Measurements from ENCODE around the gene SLC12A7. TPM values are rescaled to one million over a fixed set of nuclear protein-coding genes. Genes with fewer than 3 reads are reported as not detected.

SLC12A7 gene
- total and polyA plus RNA-seq, 4 experiments from 2014 or later, result 11.7 to 32.9 (median 26.5) TPM

DNA sequence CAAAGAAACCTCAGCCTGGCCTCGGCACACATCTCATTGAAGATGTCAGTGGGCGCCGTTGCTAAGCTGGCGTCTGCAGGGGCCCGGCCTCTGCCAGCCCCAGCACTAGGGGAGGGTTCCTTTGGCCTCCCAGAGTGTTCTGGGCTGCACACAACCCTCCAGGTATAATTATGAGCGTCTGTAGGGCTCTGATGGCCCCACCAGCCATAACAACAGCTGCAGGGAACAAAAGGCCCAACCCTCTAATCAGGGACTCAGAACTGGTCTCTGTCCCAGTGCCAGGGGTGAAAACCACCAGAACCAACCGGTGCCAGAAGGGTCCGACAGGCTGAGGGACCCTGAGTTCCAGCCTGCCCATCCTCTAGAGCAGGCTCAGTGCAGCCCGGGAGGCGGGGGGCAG, 39.5 kb upstream of the SLC12A7 start:
- Mint-ChIP-seq H3K27ac (peak overlapping the region in 1 of 7 donors; percentile 25), H3K27me3 (peaks cover 20 to 22% of the 10 kb centered on the region in 2 donors), H3K4me3 (no peak overlapping the region), H3K4me1 (peaks cover 0 to 6% (median 2%) of the 10 kb centered on the region in 4 donors), H3K9me3 (no peaks in the 10 kb centered on the region), H3K36me3 (no peaks in the 10 kb centered on the region)
- H3K9me3 ChIP-seq (ENCODE audit: control insufficient read depth in 1 of 2, low read length in 2 of 2), result no peaks in the 10 kb centered on the region
- CTCF ChIA-PET (ENCODE audit: partially characterized antibody), result interaction anchor here (0.5 to 1.8 kb wide), 2 partner anchors 11 to 468 kb away, joined by 3 to 6 read pairs; no protein-coding TSS in a partner anchor
- POLR2A ChIA-PET (ENCODE audit: partially characterized antibody), result no interaction called here
- H3K27me3 ChIP-seq (ENCODE audit: insufficient read depth, low read length), result peaks cover 12% of the 10 kb centered on the region
- no peak for DNase-seq
- no peak overlapping the region for H3K27ac ChIP-seq (ENCODE audit: low read depth, low read length)
- no peak overlapping the region for H3K4me3 ChIP-seq (ENCODE audit: low read length in 2 of 2)
- H3K36me3 ChIP-seq (ENCODE audit: insufficient read depth, low read length), result no peaks in the 10 kb centered on the region
- intact Hi-C loops (cut with micrococcal nuclease), result no loop called here
- peaks cover 7% of the 10 kb centered on the region for H3K4me1 ChIP-seq (ENCODE audit: insufficient read depth, low read length)

GRCh38 chr5:1150866-1151265, 39.0 kb upstream of the SLC12A7 start:
- intact Hi-C loops (cut with micrococcal nuclease), result no loop called here
- no peaks in the 10 kb centered on the region for H3K9me3 Mint-ChIP-seq
- Histone ChIP-seq H3K9me3 (ENCODE audit: control insufficient read depth in 1 of 2, low read length in 2 of 2) (no peaks in the 10 kb centered on the region), H3K36me3 (ENCODE audit: insufficient read depth, low read length) (no peaks in the 10 kb centered on the region), H3K4me1 (ENCODE audit: insufficient read depth, low read length) (peaks cover 7% of the 10 kb centered on the region), H3K4me3 (ENCODE audit: low read length in 2 of 2) (no peak overlapping the region), H3K27me3 (ENCODE audit: insufficient read depth, low read length) (peaks cover 11% of the 10 kb centered on the region), H3K27ac (ENCODE audit: low read depth, low read length) (no peak overlapping the region)
- H3K27ac Mint-ChIP-seq, result no peak overlapping the region
- DNase-seq, result no peak
- H3K36me3 Mint-ChIP-seq, result no peaks in the 10 kb centered on the region
- H3K27me3 Mint-ChIP-seq, result peaks cover 20 to 22% of the 10 kb centered on the region in 2 donors
- peaks cover 0 to 6% (median 2%) of the 10 kb centered on the region in 4 donors for H3K4me1 Mint-ChIP-seq
- ChIA-PET POLR2A (ENCODE audit: partially characterized antibody) (no interaction called here), CTCF (ENCODE audit: partially characterized antibody) (interaction anchor here (1.7 to 1.8 kb wide), 2 partner anchors 10 to 24 kb away, joined by 6 to 7 read pairs; no protein-coding TSS in a partner anchor)
- no peak overlapping the region for H3K4me3 Mint-ChIP-seq

GRCh38 chr5:1144638-1145396, 33.0 kb upstream of the SLC12A7 start:
- ChIA-PET POLR2A (ENCODE audit: partially characterized antibody) (no interaction called here), CTCF (ENCODE audit: partially characterized antibody) (no interaction called here)
- H3K4me1 Mint-ChIP-seq, result peaks cover 0 to 6% (median 2%) of the 10 kb centered on the region in 4 donors
- Histone ChIP-seq H3K27me3 (ENCODE audit: insufficient read depth, low read length) (no peaks in the 10 kb centered on the region), H3K36me3 (ENCODE audit: insufficient read depth, low read length) (no peaks in the 10 kb centered on the region), H3K4me3 (ENCODE audit: low read length in 2 of 2) (no peak overlapping the region), H3K4me1 (ENCODE audit: insufficient read depth, low read length) (no peaks in the 10 kb centered on the region), H3K27ac (ENCODE audit: low read depth, low read length) (no peak overlapping the region), H3K9me3 (ENCODE audit: control insufficient read depth in 1 of 2, low read length in 2 of 2) (no peaks in the 10 kb centered on the region)
- no peak for DNase-seq
- H3K4me3 Mint-ChIP-seq, result no peak overlapping the region
- H3K9me3 Mint-ChIP-seq, result no peaks in the 10 kb centered on the region
- peaks cover 9 to 14% of the 10 kb centered on the region in 2 donors for H3K27me3 Mint-ChIP-seq
- intact Hi-C loops (cut with micrococcal nuclease), result no loop called here
- no peak overlapping the region for H3K27ac Mint-ChIP-seq
- H3K36me3 Mint-ChIP-seq, result no peaks in the 10 kb centered on the region

- H3K27ac ChIP-seq (ENCODE audit: low read depth, low read length), result no peak overlapping the region
- H3K27me3 ChIP-seq (ENCODE audit: insufficient read depth, low read length), result no peaks in the 10 kb centered on the region
- no peaks in the 10 kb centered on the region for H3K9me3 ChIP-seq (ENCODE audit: control insufficient read depth in 1 of 2, low read length in 2 of 2)
- H3K27me3 Mint-ChIP-seq, result peaks cover 9 to 14% of the 10 kb centered on the region in 2 donors
- no peak for DNase-seq
- no peaks in the 10 kb centered on the region for H3K36me3 Mint-ChIP-seq
- no peak overlapping the region for H3K4me3 ChIP-seq (ENCODE audit: low read length in 2 of 2)
- no peaks in the 10 kb centered on the region for H3K36me3 ChIP-seq (ENCODE audit: insufficient read depth, low read length)
- no peak overlapping the region for H3K27ac Mint-ChIP-seq
- ChIA-PET POLR2A (ENCODE audit: partially characterized antibody) (no interaction called here), CTCF (ENCODE audit: partially characterized antibody) (no interaction called here)
- no peak overlapping the region for H3K4me3 Mint-ChIP-seq
- H3K4me1 ChIP-seq (ENCODE audit: insufficient read depth, low read length), result no peaks in the 10 kb centered on the region
- intact Hi-C loops (cut with micrococcal nuclease), result no loop called here
- no peaks in the 10 kb centered on the region for H3K9me3 Mint-ChIP-seq
- H3K4me1 Mint-ChIP-seq, result peaks cover 0 to 7% (median 2%) of the 10 kb centered on the region in 4 donors
Observed at GRCh38 chr5:1144089-1144488, 32.2 kb upstream of the SLC12A7 start.

GRCh38 chr5:1143670-1143951, 31.7 kb upstream of the SLC12A7 start:
- H3K27me3 ChIP-seq (ENCODE audit: insufficient read depth, low read length), result no peaks in the 10 kb centered on the region
- peaks cover 0 to 7% (median 2%) of the 10 kb centered on the region in 4 donors for H3K4me1 Mint-ChIP-seq
- intact Hi-C loops (cut with micrococcal nuclease), result no loop called here

DNA sequence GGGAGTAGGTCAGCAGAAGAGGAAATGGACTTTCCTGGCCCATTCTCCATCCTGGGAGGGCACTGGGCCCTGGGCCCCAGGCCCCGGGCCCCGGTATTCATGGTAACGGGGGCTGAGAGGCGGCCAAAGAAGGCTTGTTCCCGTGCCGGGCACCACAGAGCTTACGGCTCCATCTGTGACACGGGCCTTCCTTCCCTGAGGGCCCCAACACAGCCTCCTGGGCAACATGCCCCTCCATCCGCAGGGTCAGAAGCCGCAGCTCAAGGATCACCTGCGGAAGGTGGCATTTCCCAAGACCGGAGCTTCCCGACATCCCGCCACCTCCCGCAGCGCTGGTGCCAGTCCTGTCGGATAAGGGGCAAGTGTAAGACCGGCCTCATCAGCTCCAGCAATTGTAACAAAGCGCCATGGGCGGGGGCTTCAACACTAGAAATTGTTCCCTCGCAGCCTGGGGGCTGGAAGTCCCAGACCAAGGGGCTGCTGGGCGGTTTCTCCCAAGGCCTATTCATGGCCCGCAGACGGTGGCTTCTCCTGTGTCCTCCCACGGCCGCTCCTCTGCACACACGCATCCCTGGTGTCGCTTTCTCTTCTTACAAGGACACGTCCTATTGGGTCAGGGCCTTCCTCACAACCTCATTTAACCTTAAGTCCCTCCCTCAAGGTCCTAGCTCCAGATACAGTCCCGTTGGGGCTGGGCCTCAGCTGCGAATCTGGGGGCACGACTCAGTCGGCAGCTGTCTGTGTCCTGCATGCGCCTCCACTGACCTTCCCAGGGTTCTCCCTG, 31.2 kb upstream of the SLC12A7 start:
- Histone ChIP-seq H3K4me1 (ENCODE audit: insufficient read depth, low read length) (no peaks in the 10 kb centered on the region), H3K27me3 (ENCODE audit: insufficient read depth, low read length) (no peaks in the 10 kb centered on the region), H3K4me3 (ENCODE audit: low read length in 2 of 2) (no peak overlapping the region), H3K36me3 (ENCODE audit: insufficient read depth, low read length) (no peaks in the 10 kb centered on the region), H3K27ac (ENCODE audit: low read depth, low read length) (no peak overlapping the region), H3K9me3 (ENCODE audit: control insufficient read depth in 1 of 2, low read length in 2 of 2) (no peaks in the 10 kb centered on the region)
- H3K27me3 Mint-ChIP-seq, result peaks cover 9 to 12% of the 10 kb centered on the region in 2 donors
- H3K9me3 Mint-ChIP-seq, result no peaks in the 10 kb centered on the region
- no peak overlapping the region for H3K4me3 Mint-ChIP-seq
- no peaks in the 10 kb centered on the region for H3K36me3 Mint-ChIP-seq
- intact Hi-C loops (cut with micrococcal nuclease), result no loop called here
- CTCF ChIA-PET (ENCODE audit: partially characterized antibody), result interaction anchor here (4.4 kb wide), 1 partner anchor 135 kb away, joined by 17 read pairs; the partner anchor contains the start of gene NKD2
- H3K4me1 Mint-ChIP-seq, result peaks cover 0 to 7% (median 2%) of the 10 kb centered on the region in 4 donors
- no peak for DNase-seq
- POLR2A ChIA-PET (ENCODE audit: partially characterized antibody), result no interaction called here
- H3K27ac Mint-ChIP-seq, result no peak overlapping the region

More at GRCh38 chr5:1143670-1143951, 31.7 kb upstream of the SLC12A7 start:
- no peaks in the 10 kb centered on the region for H3K9me3 Mint-ChIP-seq
- H3K4me3 ChIP-seq (ENCODE audit: low read length in 2 of 2), result no peak overlapping the region
- no peaks in the 10 kb centered on the region for H3K36me3 Mint-ChIP-seq
- H3K4me3 Mint-ChIP-seq, result no peak overlapping the region
- H3K4me1 ChIP-seq (ENCODE audit: insufficient read depth, low read length), result no peaks in the 10 kb centered on the region
- no peaks in the 10 kb centered on the region for H3K9me3 ChIP-seq (ENCODE audit: control insufficient read depth in 1 of 2, low read length in 2 of 2)
- ChIA-PET POLR2A (ENCODE audit: partially characterized antibody) (no interaction called here), CTCF (ENCODE audit: partially characterized antibody) (no interaction called here)
- H3K27ac Mint-ChIP-seq, result no peak overlapping the region
- no peak overlapping the region for H3K27ac ChIP-seq (ENCODE audit: low read depth, low read length)
- no peaks in the 10 kb centered on the region for H3K36me3 ChIP-seq (ENCODE audit: insufficient read depth, low read length)
- no peak for DNase-seq
- H3K27me3 Mint-ChIP-seq, result peaks cover 9 to 12% of the 10 kb centered on the region in 2 donors

DNA sequence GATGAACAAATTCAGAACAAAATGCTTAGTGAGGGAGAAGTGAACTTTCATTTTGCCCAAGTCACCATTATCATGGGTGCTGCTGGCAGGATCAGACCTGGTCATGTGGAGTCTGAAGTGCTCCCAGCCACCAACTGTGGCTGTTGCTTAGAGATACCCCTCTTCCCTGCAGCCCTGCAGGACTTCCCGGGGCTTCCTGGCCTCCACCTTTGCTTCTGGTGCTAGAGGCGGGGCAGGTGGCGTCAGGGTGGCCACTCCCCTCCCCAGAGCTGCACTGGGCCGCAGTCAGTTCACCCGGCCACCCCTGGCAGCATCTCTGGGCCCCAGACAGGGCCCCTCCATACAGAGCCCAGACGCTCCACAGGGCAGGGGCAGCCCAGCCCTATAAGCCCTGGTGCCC, 30.0 kb upstream of the SLC12A7 start:
- CTCF ChIA-PET (ENCODE audit: partially characterized antibody), result interaction anchor here (1.4 to 4.4 kb wide), 3 partner anchors 134 to 218 kb away, joined by 4 to 45 read pairs (median 17); partner anchors contain the start of gene NKD2
- no peaks in the 10 kb centered on the region for H3K9me3 ChIP-seq (ENCODE audit: control insufficient read depth in 1 of 2, low read length in 2 of 2)
- H3K4me1 ChIP-seq (ENCODE audit: insufficient read depth, low read length), result no peaks in the 10 kb centered on the region
- no peak overlapping the region for H3K27ac ChIP-seq (ENCODE audit: low read depth, low read length)
- no peaks in the 10 kb centered on the region for H3K36me3 Mint-ChIP-seq
- no peak for DNase-seq
- H3K27me3 ChIP-seq (ENCODE audit: insufficient read depth, low read length), result no peaks in the 10 kb centered on the region
- H3K27ac Mint-ChIP-seq, result no peak overlapping the region
- no peaks in the 10 kb centered on the region for H3K36me3 ChIP-seq (ENCODE audit: insufficient read depth, low read length)
- peaks cover 9 to 10% of the 10 kb centered on the region in 2 donors for H3K27me3 Mint-ChIP-seq
- H3K4me3 Mint-ChIP-seq, result peak overlapping the region in 1 of 8 donors; percentile 26
- intact Hi-C loops (cut with micrococcal nuclease), result loop anchor here (2.0 kb wide), 1 partner anchor 137 kb away; no protein-coding TSS in a partner anchor
- H3K4me3 ChIP-seq (ENCODE audit: low read length in 2 of 2), result no peak overlapping the region
- peaks cover 0 to 7% (median 2%) of the 10 kb centered on the region in 4 donors for H3K4me1 Mint-ChIP-seq
- no peaks in the 10 kb centered on the region for H3K9me3 Mint-ChIP-seq
- POLR2A ChIA-PET (ENCODE audit: partially characterized antibody), result no interaction called here
